ENCODE measurements around the gene SLC52A3.

GRCh38 chr20:739736-740135 lies 28.6 kb downstream of the SLC52A3 start:
- TF ChIP-seq JUNB (IDR thresholded peaks at IDR 0.05) (no peak), CTCF (IDR thresholded peaks at IDR 0.05) (no peak), JUN (IDR thresholded peaks at IDR 0.05) (no peak)
